ENCODE results near the gene RSPH4A.
"Not testable (repeated sequence)": the region's sequence is repeated elsewhere in the genome, so short reads cannot be mapped to it uniquely, and the experiment has no call there.

Gene RSPH4A

GRCh38 chr6:116631379-116631990, 15.2 kb downstream of the RSPH4A start:
- no peak for DNase-seq

DNA sequence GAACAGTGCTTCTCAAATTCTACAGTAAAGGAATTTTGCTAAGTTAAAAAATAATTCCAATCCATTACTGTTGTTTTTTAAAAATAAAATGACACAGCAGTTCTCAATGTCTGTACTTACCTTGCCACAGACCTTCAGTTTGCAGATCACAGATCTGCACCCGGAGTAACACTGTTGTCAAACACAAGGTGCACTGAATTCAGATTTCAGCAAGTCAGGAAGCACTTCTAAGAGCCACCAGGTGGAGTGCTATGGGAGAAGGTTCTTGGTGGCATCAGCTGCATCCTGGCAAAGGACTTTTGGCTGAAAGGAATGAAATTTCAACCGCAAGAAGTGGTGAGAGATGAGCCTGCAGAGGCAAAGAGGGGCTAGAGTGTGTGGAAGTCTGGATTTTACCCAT, 17.4 kb downstream of the RSPH4A start:
- DNase-seq = no peak

DNA sequence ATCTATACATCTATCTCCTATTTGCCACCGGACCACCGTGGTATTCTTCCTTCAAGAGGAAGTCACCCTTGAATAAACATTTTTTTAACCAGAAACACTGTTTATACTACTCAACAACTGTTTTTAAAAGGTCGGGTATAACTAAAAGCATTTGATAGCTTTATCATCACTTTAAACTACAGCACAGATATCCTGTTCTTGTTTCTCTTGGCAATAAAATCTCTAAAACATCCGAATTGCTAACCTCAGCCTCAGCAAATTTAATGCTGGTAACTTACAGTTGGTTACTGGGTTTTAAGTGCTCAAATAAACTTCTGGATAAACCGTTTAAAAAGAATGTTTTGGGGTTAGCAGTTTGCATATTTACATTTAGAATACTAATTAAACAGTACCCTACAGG, 31.9 kb downstream of the RSPH4A start:
- no peak for DNase-seq

DNA sequence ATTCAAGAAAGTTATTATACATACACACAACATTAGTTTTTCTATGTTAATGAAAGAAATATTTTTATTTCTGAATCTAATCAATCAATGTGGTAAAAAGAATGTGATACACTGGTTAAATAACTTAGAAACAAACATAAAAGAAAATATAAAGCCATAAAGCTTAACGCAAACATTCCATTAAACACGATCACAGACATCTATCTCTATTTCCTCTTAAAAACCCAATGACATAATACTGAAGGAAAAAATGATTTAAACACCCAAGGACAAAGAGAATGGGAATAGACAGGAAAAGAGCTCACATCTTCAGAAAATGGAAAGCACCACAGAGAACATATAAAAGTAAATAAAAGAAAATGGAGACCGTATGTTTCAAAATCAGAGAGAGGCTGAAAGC, 32.9 kb downstream of the RSPH4A start:
- DNase-seq = no peak

DNA sequence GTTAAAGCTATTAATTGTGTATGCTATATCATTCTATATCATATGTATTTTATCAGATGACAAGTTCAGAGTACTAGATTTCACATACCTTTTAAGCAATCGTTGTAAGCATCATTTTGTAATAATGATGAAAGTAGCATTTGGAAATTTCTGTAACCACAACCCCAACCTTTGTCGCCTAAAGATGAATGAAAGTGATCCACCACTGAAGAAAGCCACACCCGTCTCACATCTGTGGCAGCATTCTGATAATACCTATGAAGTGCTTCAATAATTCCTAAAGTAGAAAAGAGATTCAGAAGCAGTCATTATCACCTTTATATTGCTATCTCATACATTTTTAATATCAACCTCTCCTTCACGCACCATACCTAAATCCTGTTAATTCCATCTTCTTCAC, 35.6 kb downstream of the RSPH4A start:
- no peak for DNase-seq

GRCh38 chr6:116661594-116661993, 45.3 kb downstream of the RSPH4A start:
- DNase-seq = no peak

DNA sequence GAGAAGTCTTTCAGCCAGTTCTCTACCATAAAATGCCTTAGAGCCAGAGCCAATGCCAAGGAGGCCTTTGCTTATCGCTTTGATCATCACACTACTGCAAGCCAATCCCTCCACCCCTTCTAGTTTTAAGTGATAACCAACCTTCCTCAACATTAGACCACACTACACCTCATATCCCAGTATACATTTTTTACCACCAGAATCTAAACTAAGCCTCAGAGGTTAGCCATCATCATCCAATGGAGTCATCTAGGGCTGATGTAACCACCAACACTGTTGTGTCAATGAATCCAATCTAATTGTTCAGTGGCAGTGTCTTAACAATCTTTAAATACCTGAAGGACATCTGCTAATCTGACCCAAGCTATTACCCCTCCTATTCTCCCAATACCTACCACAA, 45.9 kb downstream of the RSPH4A start:
- DNase-seq = no peak

DNA sequence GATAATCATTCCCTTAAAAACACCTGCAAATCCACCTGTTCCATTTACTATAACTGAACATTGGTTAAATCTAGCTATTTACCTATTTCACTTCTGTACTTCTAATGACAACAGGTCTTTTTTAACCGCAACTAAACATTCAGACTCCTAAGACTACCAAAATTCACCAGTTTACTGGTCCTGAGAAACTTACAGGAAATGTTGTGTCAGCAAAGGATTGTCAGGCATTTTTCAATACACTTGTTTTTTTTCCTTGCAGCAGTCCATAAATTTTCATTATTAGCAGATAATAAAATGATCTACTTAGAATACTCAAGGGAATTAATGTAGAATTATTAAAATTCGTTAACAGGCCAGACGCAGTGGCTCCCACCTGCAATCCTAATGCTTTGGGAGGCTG, 47.0 kb downstream of the RSPH4A start:
- no peak for DNase-seq

DNA sequence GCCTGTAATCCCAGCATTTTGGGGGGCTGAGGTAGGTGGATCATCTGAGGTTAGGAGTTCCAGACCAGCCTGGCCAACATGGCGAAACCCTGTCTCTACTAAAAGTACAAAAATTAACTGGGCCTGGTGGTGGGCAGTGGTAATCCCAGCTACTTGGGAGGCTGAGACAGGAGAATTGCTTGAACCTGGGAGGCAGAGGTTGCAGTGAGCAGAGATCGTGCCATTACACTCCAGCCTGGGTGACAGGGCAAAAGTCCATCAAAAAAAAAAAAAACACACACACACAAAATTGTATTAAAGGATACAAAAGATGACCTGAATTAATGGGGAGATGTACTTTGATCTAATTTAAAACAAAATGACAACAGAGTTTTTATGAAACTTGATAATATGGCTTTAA, 47.9 kb downstream of the RSPH4A start:
- not testable (repeated sequence) for DNase-seq

- no peak for DNase-seq
These were observed 49.2 kb downstream of the RSPH4A start for GRCh38 chr6:116665464-116665863.

- DNase-seq = no peak
These were observed 50.6 kb downstream of the RSPH4A start for GRCh38 chr6:116666869-116667268.

DNA sequence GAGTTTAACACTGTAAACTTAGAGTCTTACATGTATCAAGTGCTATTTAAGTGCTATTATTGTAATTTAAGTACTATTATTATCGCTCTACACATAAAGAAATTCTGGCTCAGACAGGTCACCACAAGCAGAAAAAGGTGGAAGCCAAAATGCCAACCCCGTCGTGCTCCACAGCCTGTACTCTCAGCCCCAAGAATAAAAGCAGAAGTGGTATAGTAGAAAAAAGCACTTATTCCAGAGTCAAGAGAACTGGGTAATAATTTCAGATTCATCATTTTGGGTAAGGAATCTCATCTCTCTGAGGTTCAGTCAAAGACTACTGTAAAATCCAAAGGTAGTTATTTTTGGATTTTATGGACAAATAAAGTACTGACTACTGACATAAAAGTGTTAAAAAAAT, 51.3 kb downstream of the RSPH4A start:
- DNase-seq = peak; percentile 72

DNA sequence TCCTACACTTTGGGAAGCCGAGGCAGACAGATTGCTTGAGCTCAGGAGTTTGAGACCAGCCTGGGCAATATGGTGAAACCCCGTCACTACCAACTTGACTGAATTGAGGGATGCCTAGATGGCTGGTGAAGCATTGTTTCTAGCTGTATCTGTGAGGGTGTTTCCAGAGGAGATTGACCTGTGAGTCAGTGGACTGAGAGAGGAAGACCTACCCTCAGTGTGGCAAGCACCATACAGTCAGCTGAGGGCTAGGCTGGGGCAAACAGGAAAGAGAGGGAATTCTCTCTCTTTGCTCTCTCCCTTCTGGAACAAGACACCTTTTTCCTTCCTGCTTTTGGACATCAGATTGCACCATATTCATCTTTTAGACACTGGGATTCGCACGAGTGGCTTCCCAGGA, 56.0 kb downstream of the RSPH4A start:
- DNase-seq = no peak

GRCh38 chr6:116676021-116676420, 59.7 kb downstream of the RSPH4A start:
- DNase-seq = no peak

- DNase-seq = peak; percentile 96
These were observed 64.8 kb downstream of the RSPH4A start, which contains the start of gene KPNA5 for GRCh38 chr6:116680880-116681672. Gene KPNA5 (plus strand): TSS chr6:116681211. CDS start chr6:116681335, 124 bp downstream.

- peak; percentile 63 for DNase-seq
These were observed 66.0 kb downstream of the RSPH4A start for GRCh38 chr6:116682334-116682712.

All from NCI-H1105 treated with DMSO at 0.1 percent for 48 hours (cell line).